ENCODE data around the gene VPS11. TPM values are rescaled to one million over a fixed set of nuclear protein-coding genes. Genes with fewer than 3 reads are reported as not detected.

Gene VPS11
- total and polyA plus RNA-seq, 2 experiments from 2014 or later: 11.5 to 13.4 TPM

DNA sequence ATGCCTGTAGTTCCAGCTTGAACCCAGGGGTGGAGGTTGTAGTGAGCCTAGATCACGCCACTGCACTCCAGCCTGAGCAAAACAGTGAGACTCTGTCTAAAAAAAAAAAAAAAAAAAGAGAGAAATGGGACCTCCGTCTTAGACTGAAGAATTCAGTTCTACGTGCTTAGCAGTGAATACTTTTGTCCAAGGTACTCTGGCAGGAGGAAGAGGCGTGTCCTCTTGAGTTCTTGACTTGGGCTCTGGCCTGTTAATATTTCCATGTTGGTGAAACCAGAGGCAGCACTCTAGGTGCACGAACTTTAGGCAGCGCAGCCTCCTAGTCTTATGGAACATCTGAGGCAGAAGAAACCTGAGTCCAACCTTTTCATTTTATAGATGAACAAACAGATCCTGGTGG lies 19.5 kb downstream of the VPS11 start:
- no peak overlapping the region for H3K4me3 ChIP-seq
- peaks cover 20% of the 10 kb centered on the region for H3K79me2 ChIP-seq (replicated peaks; ENCODE audit: insufficient read depth)
- Mint-ChIP-seq H3K4me3 (peak overlapping the region; percentile 37; the same call in 1 of the 3 replicates), H3K27ac (peak overlapping the region; percentile 77; the same call in 1 of the 2 replicates), H3K9me3 (no peaks in the 10 kb centered on the region; the same call in 2 of the 3 replicates), H3K27me3 (ENCODE audit: insufficient read depth, low read depth, poor library complexity) (peaks cover 5% of the 10 kb centered on the region), H3K4me1 (peaks cover 5% of the 10 kb centered on the region; the same call in 2 of the 3 replicates), H3K36me3 (ENCODE audit: low read depth) (peaks cover 31% of the 10 kb centered on the region)
- H3K9me2 ChIP-seq (ENCODE audit: insufficient read depth): no peaks in the 10 kb centered on the region
- H3K4me1 ChIP-seq (ENCODE audit: insufficient read depth): peaks cover 4% of the 10 kb centered on the region; the same call in 1 of the 2 replicates
- DNase-seq (ENCODE audit: low spot score): no peak
- no peaks in the 10 kb centered on the region; the same call in 1 of the 2 replicates for H3K36me3 ChIP-seq (ENCODE audit: insufficient read depth)
- no peak overlapping the region for H2AFZ ChIP-seq
- TF ChIP-seq NANOG (IDR thresholded peaks at IDR 0.05; ENCODE audit: borderline replicate concordance) (no peak), EZH2 (IDR thresholded peaks at IDR 0.05; ENCODE audit: low read depth, unreplicated experiment) (no peak), POLR2AphosphoS5 (IDR thresholded peaks at IDR 0.05; ENCODE audit: low read depth) (no peak), ZNF331 (CRISPR knock-in tag; IDR thresholded peaks at IDR 0.05; ENCODE audit: low read depth) (no peak), JUNB (IDR thresholded peaks at IDR 0.05; ENCODE audit: unreplicated experiment) (no peak), STAT1 (IDR thresholded peaks at IDR 0.05; ENCODE audit: unreplicated experiment) (no peak), EZH2phosphoT487 (IDR thresholded peaks at IDR 0.05; ENCODE audit: unreplicated experiment) (no peak), ZNF114 (CRISPR knock-in tag; IDR thresholded peaks at IDR 0.05) (no peak), CREB1 (CRISPR knock-in tag; IDR thresholded peaks at IDR 0.05; ENCODE audit: low read depth) (no peak)
- TF ChIP-seq, protein P1, sequence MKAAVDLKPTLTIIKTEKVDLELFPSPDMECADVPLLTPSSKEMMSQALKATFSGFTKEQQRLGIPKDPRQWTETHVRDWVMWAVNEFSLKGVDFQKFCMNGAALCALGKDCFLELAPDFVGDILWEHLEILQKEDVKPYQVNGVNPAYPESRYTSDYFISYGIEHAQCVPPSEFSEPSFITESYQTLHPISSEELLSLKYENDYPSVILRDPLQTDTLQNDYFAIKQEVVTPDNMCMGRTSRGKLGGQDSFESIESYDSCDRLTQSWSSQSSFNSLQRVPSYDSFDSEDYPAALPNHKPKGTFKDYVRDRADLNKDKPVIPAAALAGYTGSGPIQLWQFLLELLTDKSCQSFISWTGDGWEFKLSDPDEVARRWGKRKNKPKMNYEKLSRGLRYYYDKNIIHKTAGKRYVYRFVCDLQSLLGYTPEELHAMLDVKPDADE (IDR thresholded peaks at IDR 0.05): no peak
- TF ChIP-seq, protein P2, sequence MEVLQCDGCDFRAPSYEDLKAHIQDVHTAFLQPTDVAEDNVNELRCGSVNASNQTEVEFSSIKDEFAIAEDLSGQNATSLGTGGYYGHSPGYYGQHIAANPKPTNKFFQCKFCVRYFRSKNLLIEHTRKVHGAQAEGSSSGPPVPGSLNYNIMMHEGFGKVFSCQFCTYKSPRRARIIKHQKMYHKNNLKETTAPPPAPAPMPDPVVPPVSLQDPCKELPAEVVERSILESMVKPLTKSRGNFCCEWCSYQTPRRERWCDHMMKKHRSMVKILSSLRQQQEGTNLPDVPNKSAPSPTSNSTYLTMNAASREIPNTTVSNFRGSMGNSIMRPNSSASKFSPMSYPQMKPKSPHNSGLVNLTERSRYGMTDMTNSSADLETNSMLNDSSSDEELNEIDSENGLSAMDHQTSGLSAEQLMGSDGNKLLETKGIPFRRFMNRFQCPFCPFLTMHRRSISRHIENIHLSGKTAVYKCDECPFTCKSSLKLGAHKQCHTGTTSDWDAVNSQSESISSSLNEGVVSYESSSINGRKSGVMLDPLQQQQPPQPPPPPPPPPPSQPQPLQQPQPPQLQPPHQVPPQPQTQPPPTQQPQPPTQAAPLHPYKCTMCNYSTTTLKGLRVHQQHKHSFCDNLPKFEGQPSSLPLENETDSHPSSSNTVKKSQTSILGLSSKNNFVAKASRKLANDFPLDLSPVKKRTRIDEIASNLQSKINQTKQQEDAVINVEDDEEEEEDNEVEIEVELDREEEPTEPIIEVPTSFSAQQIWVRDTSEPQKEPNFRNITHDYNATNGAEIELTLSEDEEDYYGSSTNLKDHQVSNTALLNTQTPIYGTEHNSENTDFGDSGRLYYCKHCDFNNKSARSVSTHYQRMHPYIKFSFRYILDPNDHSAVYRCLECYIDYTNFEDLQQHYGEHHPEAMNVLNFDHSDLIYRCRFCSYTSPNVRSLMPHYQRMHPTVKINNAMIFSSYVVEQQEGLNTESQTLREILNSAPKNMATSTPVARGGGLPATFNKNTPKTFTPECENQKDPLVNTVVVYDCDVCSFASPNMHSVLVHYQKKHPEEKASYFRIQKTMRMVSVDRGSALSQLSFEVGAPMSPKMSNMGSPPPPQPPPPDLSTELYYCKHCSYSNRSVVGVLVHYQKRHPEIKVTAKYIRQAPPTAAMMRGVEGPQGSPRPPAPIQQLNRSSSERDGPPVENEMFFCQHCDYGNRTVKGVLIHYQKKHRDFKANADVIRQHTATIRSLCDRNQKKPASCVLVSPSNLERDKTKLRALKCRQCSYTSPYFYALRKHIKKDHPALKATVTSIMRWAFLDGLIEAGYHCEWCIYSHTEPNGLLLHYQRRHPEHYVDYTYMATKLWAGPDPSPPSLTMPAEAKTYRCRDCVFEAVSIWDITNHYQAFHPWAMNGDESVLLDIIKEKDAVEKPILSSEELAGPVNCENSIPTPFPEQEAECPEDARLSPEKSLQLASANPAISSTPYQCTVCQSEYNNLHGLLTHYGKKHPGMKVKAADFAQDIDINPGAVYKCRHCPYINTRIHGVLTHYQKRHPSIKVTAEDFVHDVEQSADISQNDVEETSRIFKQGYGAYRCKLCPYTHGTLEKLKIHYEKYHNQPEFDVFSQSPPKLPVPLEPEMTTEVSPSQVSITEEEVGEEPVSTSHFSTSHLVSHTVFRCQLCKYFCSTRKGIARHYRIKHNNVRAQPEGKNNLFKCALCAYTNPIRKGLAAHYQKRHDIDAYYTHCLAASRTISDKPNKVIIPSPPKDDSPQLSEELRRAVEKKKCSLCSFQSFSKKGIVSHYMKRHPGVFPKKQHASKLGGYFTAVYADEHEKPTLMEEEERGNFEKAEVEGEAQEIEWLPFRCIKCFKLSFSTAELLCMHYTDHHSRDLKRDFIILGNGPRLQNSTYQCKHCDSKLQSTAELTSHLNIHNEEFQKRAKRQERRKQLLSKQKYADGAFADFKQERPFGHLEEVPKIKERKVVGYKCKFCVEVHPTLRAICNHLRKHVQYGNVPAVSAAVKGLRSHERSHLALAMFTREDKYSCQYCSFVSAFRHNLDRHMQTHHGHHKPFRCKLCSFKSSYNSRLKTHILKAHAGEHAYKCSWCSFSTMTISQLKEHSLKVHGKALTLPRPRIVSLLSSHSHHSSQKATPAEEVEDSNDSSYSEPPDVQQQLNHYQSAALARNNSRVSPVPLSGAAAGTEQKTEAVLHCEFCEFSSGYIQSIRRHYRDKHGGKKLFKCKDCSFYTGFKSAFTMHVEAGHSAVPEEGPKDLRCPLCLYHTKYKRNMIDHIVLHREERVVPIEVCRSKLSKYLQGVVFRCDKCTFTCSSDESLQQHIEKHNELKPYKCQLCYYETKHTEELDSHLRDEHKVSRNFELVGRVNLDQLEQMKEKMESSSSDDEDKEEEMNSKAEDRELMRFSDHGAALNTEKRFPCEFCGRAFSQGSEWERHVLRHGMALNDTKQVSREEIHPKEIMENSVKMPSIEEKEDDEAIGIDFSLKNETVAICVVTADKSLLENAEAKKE (CRISPR knock-in tag; IDR thresholded peaks at IDR 0.05): no peak
- TF ChIP-seq, protein P3, sequence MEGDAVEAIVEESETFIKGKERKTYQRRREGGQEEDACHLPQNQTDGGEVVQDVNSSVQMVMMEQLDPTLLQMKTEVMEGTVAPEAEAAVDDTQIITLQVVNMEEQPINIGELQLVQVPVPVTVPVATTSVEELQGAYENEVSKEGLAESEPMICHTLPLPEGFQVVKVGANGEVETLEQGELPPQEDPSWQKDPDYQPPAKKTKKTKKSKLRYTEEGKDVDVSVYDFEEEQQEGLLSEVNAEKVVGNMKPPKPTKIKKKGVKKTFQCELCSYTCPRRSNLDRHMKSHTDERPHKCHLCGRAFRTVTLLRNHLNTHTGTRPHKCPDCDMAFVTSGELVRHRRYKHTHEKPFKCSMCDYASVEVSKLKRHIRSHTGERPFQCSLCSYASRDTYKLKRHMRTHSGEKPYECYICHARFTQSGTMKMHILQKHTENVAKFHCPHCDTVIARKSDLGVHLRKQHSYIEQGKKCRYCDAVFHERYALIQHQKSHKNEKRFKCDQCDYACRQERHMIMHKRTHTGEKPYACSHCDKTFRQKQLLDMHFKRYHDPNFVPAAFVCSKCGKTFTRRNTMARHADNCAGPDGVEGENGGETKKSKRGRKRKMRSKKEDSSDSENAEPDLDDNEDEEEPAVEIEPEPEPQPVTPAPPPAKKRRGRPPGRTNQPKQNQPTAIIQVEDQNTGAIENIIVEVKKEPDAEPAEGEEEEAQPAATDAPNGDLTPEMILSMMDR (conservative IDR thresholded peaks at IDR 0.05; ENCODE audit: low read depth in 2 of 2): no peak
- TF ChIP-seq, protein P4, sequence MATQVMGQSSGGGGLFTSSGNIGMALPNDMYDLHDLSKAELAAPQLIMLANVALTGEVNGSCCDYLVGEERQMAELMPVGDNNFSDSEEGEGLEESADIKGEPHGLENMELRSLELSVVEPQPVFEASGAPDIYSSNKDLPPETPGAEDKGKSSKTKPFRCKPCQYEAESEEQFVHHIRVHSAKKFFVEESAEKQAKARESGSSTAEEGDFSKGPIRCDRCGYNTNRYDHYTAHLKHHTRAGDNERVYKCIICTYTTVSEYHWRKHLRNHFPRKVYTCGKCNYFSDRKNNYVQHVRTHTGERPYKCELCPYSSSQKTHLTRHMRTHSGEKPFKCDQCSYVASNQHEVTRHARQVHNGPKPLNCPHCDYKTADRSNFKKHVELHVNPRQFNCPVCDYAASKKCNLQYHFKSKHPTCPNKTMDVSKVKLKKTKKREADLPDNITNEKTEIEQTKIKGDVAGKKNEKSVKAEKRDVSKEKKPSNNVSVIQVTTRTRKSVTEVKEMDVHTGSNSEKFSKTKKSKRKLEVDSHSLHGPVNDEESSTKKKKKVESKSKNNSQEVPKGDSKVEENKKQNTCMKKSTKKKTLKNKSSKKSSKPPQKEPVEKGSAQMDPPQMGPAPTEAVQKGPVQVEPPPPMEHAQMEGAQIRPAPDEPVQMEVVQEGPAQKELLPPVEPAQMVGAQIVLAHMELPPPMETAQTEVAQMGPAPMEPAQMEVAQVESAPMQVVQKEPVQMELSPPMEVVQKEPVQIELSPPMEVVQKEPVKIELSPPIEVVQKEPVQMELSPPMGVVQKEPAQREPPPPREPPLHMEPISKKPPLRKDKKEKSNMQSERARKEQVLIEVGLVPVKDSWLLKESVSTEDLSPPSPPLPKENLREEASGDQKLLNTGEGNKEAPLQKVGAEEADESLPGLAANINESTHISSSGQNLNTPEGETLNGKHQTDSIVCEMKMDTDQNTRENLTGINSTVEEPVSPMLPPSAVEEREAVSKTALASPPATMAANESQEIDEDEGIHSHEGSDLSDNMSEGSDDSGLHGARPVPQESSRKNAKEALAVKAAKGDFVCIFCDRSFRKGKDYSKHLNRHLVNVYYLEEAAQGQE (IDR thresholded peaks at IDR 0.05; ENCODE audit: unreplicated experiment): no peak
- ATAC-seq: no peak
- peaks cover 8% of the 10 kb centered on the region; the same call in 1 of the 2 replicates for H4K20me1 ChIP-seq (replicated peaks; ENCODE audit: insufficient read depth)
- H3K4me2 ChIP-seq: no peak overlapping the region
- H3F3A ChIP-seq (replicated peaks; ENCODE audit: low read depth): peaks cover 18% of the 10 kb centered on the region
- H3K27ac ChIP-seq (ENCODE audit: low read depth): no peak overlapping the region
- H3K27me3 ChIP-seq (ENCODE audit: insufficient read depth): no peaks in the 10 kb centered on the region

Measured in GM23338 (cell line).